ENCODE data around the gene DOCK10.

The DOCK10 gene

GRCh38 chr2:225072444-225072843, 30.2 kb upstream of the DOCK10 start:
- H3K4me3 ChIP-seq (ENCODE audit: low read depth in 1 of 2, low read length in 1 of 2): no peak overlapping the region
- H3K9me3 ChIP-seq: no peaks in the 10 kb centered on the region
- H3K27ac ChIP-seq: no peak overlapping the region
- H3K4me1 ChIP-seq (ENCODE audit: control insufficient read depth in 1 of 2, insufficient read depth in 1 of 2, low read depth in 1 of 2, low read length in 1 of 2): no peaks in the 10 kb centered on the region
- H3K27me3 ChIP-seq: no peaks in the 10 kb centered on the region
- TF ChIP-seq CTCF (IDR thresholded peaks at IDR 0.05): no peak
- H3K36me3 ChIP-seq: no peaks in the 10 kb centered on the region

- Histone ChIP-seq H3K27ac (no peak overlapping the region), H3K9me3 (no peaks in the 10 kb centered on the region), H3K4me3 (ENCODE audit: low read depth in 1 of 2, low read length in 1 of 2) (no peak overlapping the region), H3K4me1 (ENCODE audit: control insufficient read depth in 1 of 2, insufficient read depth in 1 of 2, low read depth in 1 of 2, low read length in 1 of 2) (no peaks in the 10 kb centered on the region), H3K27me3 (no peaks in the 10 kb centered on the region), H3K36me3 (no peaks in the 10 kb centered on the region)
- no peak for TF ChIP-seq CTCF (IDR thresholded peaks at IDR 0.05)
Measured at GRCh38 chr2:225070811-225071210, 28.5 kb upstream of the DOCK10 start.

GRCh38 chr2:225069966-225070365, 27.7 kb upstream of the DOCK10 start:
- H3K9me3 ChIP-seq: no peaks in the 10 kb centered on the region
- no peak overlapping the region for H3K27ac ChIP-seq
- no peaks in the 10 kb centered on the region for H3K36me3 ChIP-seq
- TF ChIP-seq CTCF (IDR thresholded peaks at IDR 0.05): no peak
- H3K4me1 ChIP-seq (ENCODE audit: control insufficient read depth in 1 of 2, insufficient read depth in 1 of 2, low read depth in 1 of 2, low read length in 1 of 2): no peaks in the 10 kb centered on the region
- no peaks in the 10 kb centered on the region for H3K27me3 ChIP-seq
- H3K4me3 ChIP-seq (ENCODE audit: low read depth in 1 of 2, low read length in 1 of 2): no peak overlapping the region

- Histone ChIP-seq H3K27ac (no peak overlapping the region), H3K9me3 (no peaks in the 10 kb centered on the region), H3K4me1 (ENCODE audit: control insufficient read depth in 1 of 2, insufficient read depth in 1 of 2, low read depth in 1 of 2, low read length in 1 of 2) (no peaks in the 10 kb centered on the region), H3K36me3 (no peaks in the 10 kb centered on the region), H3K27me3 (no peaks in the 10 kb centered on the region), H3K4me3 (ENCODE audit: low read depth in 1 of 2, low read length in 1 of 2) (no peak overlapping the region)
- TF ChIP-seq CTCF (IDR thresholded peaks at IDR 0.05): no peak
Measured at GRCh38 chr2:225069477-225069876, 27.2 kb upstream of the DOCK10 start.

- Histone ChIP-seq H3K4me3 (ENCODE audit: low read depth in 1 of 2, low read length in 1 of 2) (no peak overlapping the region), H3K27ac (no peak overlapping the region), H3K27me3 (no peaks in the 10 kb centered on the region), H3K4me1 (ENCODE audit: control insufficient read depth in 1 of 2, insufficient read depth in 1 of 2, low read depth in 1 of 2, low read length in 1 of 2) (no peaks in the 10 kb centered on the region), H3K36me3 (no peaks in the 10 kb centered on the region), H3K9me3 (no peaks in the 10 kb centered on the region)
- TF ChIP-seq CTCF (IDR thresholded peaks at IDR 0.05): no peak
Measured at GRCh38 chr2:225065882-225066281, 23.6 kb upstream of the DOCK10 start.

GRCh38 chr2:225064928-225065327, 22.7 kb upstream of the DOCK10 start:
- no peak for TF ChIP-seq CTCF (IDR thresholded peaks at IDR 0.05)
- Histone ChIP-seq H3K4me3 (ENCODE audit: low read depth in 1 of 2, low read length in 1 of 2) (no peak overlapping the region), H3K27me3 (no peaks in the 10 kb centered on the region), H3K27ac (no peak overlapping the region), H3K9me3 (no peaks in the 10 kb centered on the region), H3K4me1 (ENCODE audit: control insufficient read depth in 1 of 2, insufficient read depth in 1 of 2, low read depth in 1 of 2, low read length in 1 of 2) (no peaks in the 10 kb centered on the region), H3K36me3 (no peaks in the 10 kb centered on the region)

Data from neutrophil (primary cell).